ENCODE results near the gene PDAP1.

- TF ChIP-seq CTCF (IDR thresholded peaks at IDR 0.05; ENCODE audit: low read depth, low read length, missing input control) (no peak), YY1 (IDR thresholded peaks at IDR 0.05) (no peak), RXRA (IDR thresholded peaks at IDR 0.05) (no peak), ATF3 (IDR thresholded peaks at IDR 0.05) (no peak), GABPA (IDR thresholded peaks at IDR 0.05 in 1 of 2, conservative IDR thresholded peaks at IDR 0.05 in 1 of 2) (no peak), SP1 (IDR thresholded peaks at IDR 0.05) (no peak), RAD21 (IDR thresholded peaks at IDR 0.05) (no peak)
Observed at GRCh38 chr7:99453105-99453504, 44.7 kb upstream of the PDAP1 start.

Measured in liver (tissue), 3 donors.